NCI-H1436 treated with DMSO at 0.1 percent for 48 hours (cell line): ENCODE measurements around the gene NOM1.
A peak's percentile ranks its signal among the peaks of the same experiment; 100 is the strongest.

Experiments used
- DNase-seq: peaks from one replicate; lab custom pipeline; 2025; lab: John Stamatoyannopoulos, UW

NOM1 gene

GRCh38 chr7:157005456-157006204, 56.1 kb downstream of the NOM1 start:
- no peak for DNase-seq

GRCh38 chr7:157006205-157006747, 56.8 kb downstream of the NOM1 start:
- DNase-seq: no peak

- no peak for DNase-seq
Observed at GRCh38 chr7:157006829-157007469, 57.4 kb downstream of the NOM1 start.

GRCh38 chr7:157007470-157008066, 58.1 kb downstream of the NOM1 start:
- DNase-seq: no peak

GRCh38 chr7:157008206-157009169, 59.0 kb downstream of the NOM1 start:
- DNase-seq: no peak

GRCh38 chr7:157009170-157009777, 59.8 kb downstream of the NOM1 start:
- DNase-seq: no peak

- no peak for DNase-seq
Observed at GRCh38 chr7:157009778-157010587, 60.5 kb downstream of the NOM1 start.

- DNase-seq: peak; percentile 64
Observed at GRCh38 chr7:157010588-157011332, 61.2 kb downstream of the NOM1 start, which contains the start of gene MNX1. Gene MNX1 (minus strand): TSS chr7:157010663. CDS start chr7:157010350, 313 bp downstream.

GRCh38 chr7:157011333-157012112, 62.0 kb downstream of the NOM1 start:
- no peak for DNase-seq

- DNase-seq: no peak
Observed at GRCh38 chr7:157012113-157012547, 62.6 kb downstream of the NOM1 start.

GRCh38 chr7:157013101-157013500, 63.6 kb downstream of the NOM1 start:
- DNase-seq: no peak

GRCh38 chr7:157013602-157014549, 64.4 kb downstream of the NOM1 start:
- DNase-seq: no peak

- DNase-seq: no peak
Observed at GRCh38 chr7:157014635-157015555, 65.4 kb downstream of the NOM1 start.

GRCh38 chr7:157016024-157016351, 66.5 kb downstream of the NOM1 start:
- no peak for DNase-seq

GRCh38 chr7:157016352-157017041, 67.0 kb downstream of the NOM1 start:
- DNase-seq: peak; percentile 48

GRCh38 chr7:157017149-157017548, 67.6 kb downstream of the NOM1 start:
- DNase-seq: no peak
